NCI-H2227 treated with DMSO at 0.1 percent for 48 hours (cell line): Measurements from ENCODE around the gene HPS3.

ENCODE experiments used
- DNase-seq: peaks from one replicate; lab custom pipeline; 2025; lab: John Stamatoyannopoulos, UW

HPS3 gene

DNA sequence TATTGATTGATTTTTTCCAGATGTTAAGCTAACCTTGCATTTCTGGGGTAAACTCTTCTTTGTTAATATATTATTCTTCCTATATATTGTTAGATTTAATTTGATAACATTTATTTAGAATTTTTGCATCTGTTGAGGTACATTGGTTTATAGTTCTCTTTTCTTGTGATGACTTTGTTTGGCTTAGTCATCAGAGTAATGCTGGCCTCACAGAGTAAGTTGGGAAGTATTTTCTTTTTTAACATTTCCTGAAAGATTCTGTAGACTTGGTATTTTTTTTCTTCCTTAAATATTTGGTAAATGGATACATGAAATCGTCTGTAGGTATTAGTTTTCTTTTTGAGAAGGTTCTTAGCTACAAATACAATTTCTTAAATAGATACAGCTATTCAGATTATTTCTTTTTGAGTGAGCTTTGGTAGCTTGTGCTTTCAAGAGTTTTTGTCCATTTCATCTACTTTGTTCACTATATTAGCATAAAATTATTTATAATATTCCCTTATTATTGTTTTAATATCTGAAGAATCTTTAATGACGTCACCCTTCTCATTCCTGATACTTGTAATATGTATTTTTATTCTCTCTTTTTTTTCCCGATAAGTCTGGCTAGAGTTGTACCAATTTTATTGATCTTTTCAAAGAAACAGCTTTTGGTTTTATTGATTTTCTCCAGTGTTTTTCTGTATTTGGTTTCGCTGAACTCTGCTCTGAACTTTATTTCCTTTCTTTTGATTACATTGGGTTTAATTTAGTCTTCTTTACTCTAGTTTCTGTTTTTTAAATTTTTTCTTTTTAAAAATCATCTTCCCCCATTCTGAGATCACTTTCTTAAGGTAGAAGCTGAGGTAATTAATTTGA, 6.5 kb upstream of the HPS3 start:
- no peak for DNase-seq

DNA sequence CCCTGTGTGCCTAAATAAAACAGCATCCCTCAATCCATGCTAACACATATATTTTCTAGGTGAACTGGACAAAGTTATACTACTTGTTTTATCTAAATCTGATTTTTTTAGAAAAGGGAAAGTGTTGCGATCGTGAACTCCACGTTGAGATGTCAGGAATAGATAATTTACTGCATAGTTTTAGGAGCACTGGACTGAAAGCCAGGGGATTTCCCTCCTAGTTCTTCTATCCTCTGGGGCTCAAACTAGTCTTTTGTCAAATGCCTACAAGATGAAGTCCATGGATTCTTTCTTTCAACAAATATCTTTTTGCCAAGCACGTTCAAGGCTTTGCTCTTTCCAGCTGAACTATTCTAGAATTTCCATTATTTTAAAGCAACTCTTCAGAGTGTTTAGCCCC, 617 bp upstream of the HPS3 start:
- no peak for DNase-seq

DNA sequence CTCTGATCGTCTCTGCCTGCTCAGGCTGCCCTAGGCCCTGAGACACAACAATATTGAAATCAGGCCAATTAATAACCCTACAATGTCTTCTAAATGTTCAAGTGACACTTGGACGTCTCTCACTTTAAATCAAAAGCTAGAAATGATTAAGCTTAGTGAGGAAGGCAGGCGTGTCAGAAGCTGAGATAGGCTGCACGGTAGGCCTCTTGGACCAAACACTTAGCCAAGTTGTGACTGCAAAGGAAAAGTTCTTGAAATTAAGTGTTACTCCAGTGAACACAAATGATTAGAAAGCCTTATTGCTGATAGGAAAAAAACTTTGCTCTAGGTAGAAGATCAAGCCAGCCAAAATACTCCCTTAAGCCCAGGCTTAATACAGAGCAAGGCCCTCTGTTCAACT, 2.2 kb downstream of the HPS3 start:
- DNase-seq, result no peak

- DNase-seq, result no peak
These were observed 5.1 kb downstream of the HPS3 start for GRCh38 chr3:149134575-149134974.

DNA sequence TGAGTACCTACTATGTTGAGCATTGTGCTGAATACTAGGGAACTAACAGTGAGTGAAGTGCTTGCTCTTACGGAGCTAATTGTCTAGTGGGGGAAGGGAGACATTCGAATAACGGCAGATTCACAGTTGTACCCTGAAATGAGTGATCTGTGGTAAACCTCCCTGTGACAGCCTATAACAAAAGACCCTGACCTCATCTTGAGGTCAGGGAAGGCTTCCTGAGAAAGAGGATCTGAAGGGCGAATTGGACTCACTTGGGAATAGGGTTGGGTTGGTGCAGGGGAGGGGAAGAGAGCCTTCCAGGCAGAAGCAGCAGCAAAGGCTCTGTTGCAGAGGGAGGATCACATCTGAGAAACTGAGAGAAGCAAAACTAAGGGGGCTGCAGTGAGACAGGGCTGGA, 13.2 kb downstream of the HPS3 start:
- DNase-seq, result no peak

- DNase-seq, result no peak
These were observed 15.9 kb downstream of the HPS3 start for GRCh38 chr3:149145356-149145755.

- no peak for DNase-seq
These were observed 16.5 kb downstream of the HPS3 start for GRCh38 chr3:149145974-149146373.

- no peak for DNase-seq
These were observed 21.0 kb downstream of the HPS3 start for GRCh38 chr3:149150436-149150835.

- no peak for DNase-seq
These were observed 22.4 kb downstream of the HPS3 start for GRCh38 chr3:149151843-149152242.

DNA sequence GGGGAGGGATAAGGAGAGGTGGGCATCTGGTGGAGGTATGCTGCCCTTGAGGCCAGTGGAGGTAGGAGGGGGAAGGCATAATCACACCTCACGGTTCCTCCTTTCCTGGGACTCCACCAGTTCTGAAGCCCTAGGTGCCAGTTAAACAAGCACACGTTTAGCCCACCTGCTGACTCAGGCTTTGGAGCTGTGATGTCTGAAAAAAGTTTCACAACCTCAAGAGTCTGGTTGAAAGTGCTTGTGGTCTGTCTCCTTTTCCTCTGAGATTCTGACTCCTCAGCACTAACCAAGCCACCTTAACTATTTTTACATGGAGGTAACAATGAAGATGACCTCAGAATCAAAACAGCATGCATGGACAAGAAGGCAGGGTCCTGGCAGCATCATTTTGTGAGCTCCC, 23.0 kb downstream of the HPS3 start:
- no peak for DNase-seq

- no peak for DNase-seq
These were observed 24.0 kb downstream of the HPS3 start for GRCh38 chr3:149153402-149153801.

GRCh38 chr3:149160754-149161300, 31.4 kb downstream of the HPS3 start:
- DNase-seq, result no peak

DNA sequence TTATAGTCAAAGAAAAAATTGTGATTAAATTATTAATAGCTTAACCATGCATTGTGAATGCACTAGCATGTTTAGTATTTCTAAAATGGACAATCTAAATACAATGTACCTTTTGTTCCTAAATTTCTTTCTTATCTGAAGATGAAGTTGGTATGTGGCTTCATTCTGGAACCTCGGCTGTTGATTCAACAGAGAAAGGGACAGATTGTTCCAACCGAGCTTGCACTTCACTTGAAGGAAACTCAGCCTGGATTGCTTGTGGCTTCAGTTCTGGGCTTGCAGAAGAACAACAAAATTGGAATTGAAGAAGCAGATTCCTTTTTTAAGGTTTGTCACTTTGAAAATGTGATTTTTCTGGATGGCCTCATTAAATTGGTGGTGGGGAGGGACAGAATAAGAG, 32.6 kb downstream of the HPS3 start:
- DNase-seq, result no peak

DNA sequence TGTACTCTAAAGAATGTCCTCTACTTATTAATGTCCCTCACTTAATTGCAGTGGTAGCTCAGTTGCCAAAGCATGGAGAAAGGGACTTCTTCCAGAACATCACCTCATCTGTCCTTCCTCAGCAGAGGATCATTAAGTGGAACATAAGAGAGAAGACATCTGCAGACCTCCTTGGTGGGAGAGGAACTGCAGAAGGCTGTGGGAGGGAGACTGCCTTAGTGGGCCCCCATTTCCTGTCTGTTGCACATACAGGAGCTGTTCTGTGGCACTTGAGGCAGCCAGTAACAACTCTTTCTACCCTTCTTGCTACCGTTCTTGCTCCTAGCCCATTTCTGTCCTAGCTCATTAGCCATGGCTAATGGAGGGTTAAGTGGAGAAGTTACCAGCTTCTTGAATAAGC, 33.6 kb downstream of the HPS3 start:
- DNase-seq, result no peak

DNA sequence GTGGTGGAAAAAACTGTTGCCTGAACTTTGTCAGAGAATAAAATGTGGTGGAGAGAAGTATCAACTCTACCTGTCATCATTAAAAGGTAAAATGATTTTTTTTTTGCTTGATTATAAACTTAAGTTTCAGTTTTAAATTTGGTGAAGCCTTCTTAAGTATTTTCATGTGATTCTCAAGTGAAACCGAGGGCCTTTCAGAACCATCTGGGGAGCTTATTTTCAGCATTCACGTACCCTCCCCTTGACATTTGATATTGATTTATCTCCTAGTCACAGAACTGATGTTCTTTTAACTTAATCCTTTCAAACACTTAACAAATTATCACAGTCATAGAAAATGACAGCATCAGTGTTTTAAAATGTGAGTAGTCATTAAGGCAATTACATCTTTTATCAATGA, 38.5 kb downstream of the HPS3 start:
- no peak for DNase-seq

DNA sequence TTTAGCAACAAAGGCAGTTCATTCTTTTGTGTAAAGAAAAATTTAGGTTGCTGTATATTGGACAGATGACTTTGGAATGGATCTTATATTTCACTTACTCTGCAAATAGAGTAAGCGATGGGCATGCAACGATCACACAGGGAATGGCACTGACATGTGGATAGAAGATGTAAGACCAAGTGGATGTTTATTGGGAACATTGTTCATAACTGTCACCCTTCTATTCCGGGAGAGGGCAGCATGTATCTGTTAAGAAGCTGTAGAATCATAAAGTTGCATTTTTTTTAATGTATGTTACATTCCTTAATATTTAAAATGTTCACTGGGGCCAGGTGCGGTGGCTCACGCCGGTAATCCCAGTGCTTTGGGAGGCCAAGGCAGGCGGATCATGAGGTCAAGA, 41.2 kb downstream of the HPS3 start:
- no peak for DNase-seq

- no peak for DNase-seq
These were observed 45.5 kb downstream of the HPS3 start for GRCh38 chr3:149174901-149175300.

- no peak for DNase-seq
These were observed 47.7 kb downstream of the HPS3 start for GRCh38 chr3:149177122-149177521.

- DNase-seq, result no peak
These were observed 49.8 kb downstream of the HPS3 start for GRCh38 chr3:149179220-149179619.

- no peak for DNase-seq
These were observed 50.7 kb downstream of the HPS3 start for GRCh38 chr3:149180057-149180573.

DNA sequence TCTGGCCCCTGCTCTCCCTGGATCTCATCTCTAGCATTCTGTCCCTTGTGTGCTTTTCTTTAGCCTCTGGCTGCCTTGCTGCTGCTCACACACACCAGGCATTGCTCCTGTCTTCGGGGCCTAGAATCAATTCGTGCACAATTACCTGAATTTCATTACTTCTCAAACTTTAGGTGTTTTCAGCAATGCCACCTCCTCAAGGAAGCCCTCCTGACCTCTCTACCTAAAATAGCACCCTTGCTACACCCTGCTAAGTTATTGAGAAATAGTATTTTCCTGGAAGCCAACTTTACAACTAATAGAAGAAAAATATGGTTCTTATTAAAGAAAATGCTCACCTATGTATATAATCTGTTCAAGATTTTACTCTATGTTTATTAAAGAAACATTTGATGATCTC, 51.7 kb downstream of the HPS3 start:
- DNase-seq, result no peak

DNA sequence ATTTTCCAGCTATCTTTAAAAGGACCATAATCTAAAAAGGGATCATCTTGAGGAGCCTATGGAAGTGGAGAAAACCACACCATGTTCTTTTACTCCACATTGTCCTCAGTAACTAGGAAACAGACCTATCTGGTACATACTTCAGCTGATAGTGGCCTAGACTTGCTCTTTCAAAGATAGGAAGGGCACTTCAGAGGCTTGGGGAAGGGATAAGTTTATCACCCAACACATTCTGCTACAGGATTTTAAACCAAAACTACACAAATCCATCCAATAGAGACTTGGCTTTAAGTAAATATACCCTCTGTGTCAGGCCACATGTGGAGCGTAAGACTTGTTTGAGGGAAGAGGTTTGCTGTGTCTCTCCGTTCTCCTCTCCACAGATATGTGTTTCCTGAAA, 56.8 kb downstream of the HPS3 start:
- DNase-seq, result no peak

- DNase-seq, result no peak
These were observed 57.3 kb downstream of the HPS3 start for GRCh38 chr3:149186721-149187120.

- DNase-seq, result no peak
These were observed 59.1 kb downstream of the HPS3 start for GRCh38 chr3:149188494-149188893.
